HepG2 (cell line): Measurements from ENCODE around the gene BTBD17. TPM values are rescaled to one million over a fixed set of nuclear protein-coding genes. Genes with fewer than 3 reads are reported as not detected.

ENCODE experiments used
- CEBPZ ChIP-seq: IDR thresholded peaks from 2 replicates; pipeline ENCODE4 v1.6.1; 2012; ENCODE audit warnings: low read length, improper control_type of control experiment
- EHMT2 ChIP-seq: fragments of 200-600 bp; sonication (generic); IDR thresholded peaks from 2 replicates; pipeline ENCODE4 v1.7.0; 2017; ENCODE audit warnings: antibody characterized with exemption, low read depth, low read length, borderline replicate concordance
- EP300 ChIP-seq, 3 experiments: sonication (generic) in 1 of 3; formaldehyde crosslinking in 1 of 3; IDR thresholded peaks; 2 replicates each; pipeline versions ENCODE4 v1.5.1 to v1.6.1; 2011 to 2020; ENCODE audit warnings: low read depth in 2 of 3, low read length in 2 of 3, borderline replicate concordance in 1 of 3, improper control_type of control experiment in 1 of 3, mild to moderate bottlenecking in 1 of 3, missing genetic modification reagents in 1 of 3, moderate library complexity in 1 of 3
- ERF ChIP-seq: IDR thresholded peaks from 2 replicates; pipeline ENCODE4 v1.6.1; 2018; ENCODE audit warnings: missing biosample characterization, missing genetic modification reagents
- GPN1 ChIP-seq: sonication (generic); formaldehyde crosslinking; IDR thresholded peaks from 2 replicates; pipeline ENCODE4 v1.5.1; 2020; ENCODE audit warnings: missing genetic modification reagents, borderline replicate concordance
- HCFC1 ChIP-seq: fragments of 150-350 bp; IDR thresholded peaks from 2 replicates; pipeline ENCODE4 v1.6.1; 2014; ENCODE audit warnings: low read depth, low read length
- KDM3A ChIP-seq: IDR thresholded peaks from 2 replicates; pipeline ENCODE4 v1.6.1; 2018; ENCODE audit warnings: low read depth, missing compliant biosample characterization
- KLF6 ChIP-seq: IDR thresholded peaks from 2 replicates; pipeline ENCODE4 v1.8.0; 2016; ENCODE audit warnings: missing biosample characterization, missing genetic modification reagents
- LBX2 ChIP-seq: sonication (generic); formaldehyde crosslinking; IDR thresholded peaks from 2 replicates; pipeline ENCODE4 v1.5.0; 2020; ENCODE audit warnings: missing genetic modification reagents, mild to moderate bottlenecking, borderline replicate concordance
- MAF1 ChIP-seq: sonication (generic); formaldehyde crosslinking; IDR thresholded peaks from 2 replicates; pipeline ENCODE4 v1.5.0; 2020; ENCODE audit warnings: missing genetic modification reagents, borderline replicate concordance
- MTF1 ChIP-seq: sonication (generic); formaldehyde crosslinking; IDR thresholded peaks from 2 replicates; pipeline ENCODE4 v1.5.0; 2020; ENCODE audit warnings: missing genetic modification reagents
- ONECUT2 ChIP-seq: sonication (generic); formaldehyde crosslinking; IDR thresholded peaks from 2 replicates; pipeline ENCODE4 v1.4.0; 2020; ENCODE audit warnings: missing genetic modification reagents
- REPIN1 ChIP-seq: sonication (generic); formaldehyde crosslinking; IDR thresholded peaks from 2 replicates; pipeline ENCODE4 v1.8.0; 2022; ENCODE audit warnings: missing genetic modification reagents, low read depth, mild to moderate bottlenecking, borderline replicate concordance
- SNAPC2 ChIP-seq: sonication (generic); formaldehyde crosslinking; IDR thresholded peaks from 2 replicates; pipeline ENCODE4 v1.8.1; 2022; ENCODE audit warnings: mild to moderate bottlenecking, missing genetic modification reagents
- TEAD3 ChIP-seq: optimal IDR thresholded peaks from 2 replicates; pipeline ENCODE3; 2016; ENCODE audit warnings: borderline replicate concordance
- WIZ ChIP-seq: sonication (generic); formaldehyde crosslinking; IDR thresholded peaks from 2 replicates; pipeline ENCODE4 v1.5.1; 2020; ENCODE audit warnings: mild to moderate bottlenecking, missing genetic modification reagents
- YY1 ChIP-seq: IDR thresholded peaks from 2 replicates; pipeline ENCODE4 v1.6.1; 2011; ENCODE audit warnings: low read length, low read depth, moderate library complexity, mild to moderate bottlenecking; ENCODE audit not compliant: insufficient read depth, insufficient replicate concordance
- ZBTB20 ChIP-seq: sonication (generic); formaldehyde crosslinking; IDR thresholded peaks from 2 replicates; pipeline ENCODE4 v1.8.1; 2023; ENCODE audit warnings: missing genetic modification reagents, low read depth, mild to moderate bottlenecking, borderline replicate concordance
- ZNF121 ChIP-seq: sonication (generic); formaldehyde crosslinking; IDR thresholded peaks from 2 replicates; pipeline ENCODE4 v1.5.0; 2020; ENCODE audit warnings: mild to moderate bottlenecking, missing genetic modification reagents
- ZNF530 ChIP-seq: sonication (generic); formaldehyde crosslinking; IDR thresholded peaks from 2 replicates; pipeline ENCODE4 v1.5.0; 2020; ENCODE audit warnings: low read depth, mild to moderate bottlenecking, missing genetic modification reagents
- ZNF564 ChIP-seq: sonication (generic); formaldehyde crosslinking; IDR thresholded peaks from 2 replicates; pipeline ENCODE4 v1.8.1; 2023; ENCODE audit warnings: mild to moderate bottlenecking, missing genetic modification reagents
- ZNF788 ChIP-seq: sonication (generic); formaldehyde crosslinking; IDR thresholded peaks from 2 replicates; pipeline ENCODE4 v1.5.0; 2020; ENCODE audit warnings: mild to moderate bottlenecking, missing genetic modification reagents, borderline replicate concordance
- ZNF841 ChIP-seq: sonication (generic); formaldehyde crosslinking; IDR thresholded peaks from 2 replicates; pipeline ENCODE4 v1.8.1; 2023; ENCODE audit warnings: missing genetic modification reagents, borderline replicate concordance
- ZSCAN25 ChIP-seq: sonication (generic); formaldehyde crosslinking; IDR thresholded peaks from 2 replicates; pipeline ENCODE4 v1.8.0; 2022; ENCODE audit warnings: mild to moderate bottlenecking, missing genetic modification reagents
- ZSCAN5A ChIP-seq: sonication (generic); formaldehyde crosslinking; IDR thresholded peaks from 2 replicates; pipeline ENCODE4 v1.8.0; 2022; ENCODE audit warnings: mild to moderate bottlenecking, missing genetic modification reagents, borderline replicate concordance
- polyA plus RNA-seq, 8 experiments: library from polyadenylated mRNA; depleted of rRNA in 3 of 8; stranded (reverse) in 7 of 8; unstranded in 1 of 8; fragments of >200 nt; fragmentation: Illumina TruSeq in 4 of 8; extraction: Trizol in 4 of 8; gene quantifications; 2 replicates each; pipeline versions ENCODE4 v1.2.1 to v1.2.3, GENCODE V29; 2011 to 2016; ENCODE audit warnings: low read depth in 4 of 8, missing spikeins in 1 of 8, mixed read lengths in 1 of 8; ENCODE audit not compliant: insufficient read depth in 1 of 8
- total RNA-seq, 5 experiments: library from RNA; depleted of rRNA; stranded (reverse); fragments of >200 nt; fragmentation: Illumina TruSeq; extraction: Trizol; gene quantifications; 2 replicates each; pipeline ENCODE4 v1.2.3, GENCODE V29; 2016; ENCODE audit warnings: low read depth in 1 of 5

Gene BTBD17
- total and polyA plus RNA-seq, 2 of the 13 experiments (the other 11 are each of a cell fraction or from before 2014, with no cell fraction given), result not detected

GRCh38 chr17:74373838-74374606, 12.4 kb upstream of the BTBD17 start (continued):
- no peak for TF ChIP-seq ZNF564 (CRISPR knock-in tag)
- TF ChIP-seq WIZ (CRISPR knock-in tag), result no peak
- TF ChIP-seq ERF, result peak; percentile 94
- TF ChIP-seq TEAD3, result peak; percentile 58
- TF ChIP-seq YY1, result no peak
- TF ChIP-seq MTF1 (CRISPR knock-in tag), result no peak
- TF ChIP-seq LBX2 (CRISPR knock-in tag), result no peak
- TF ChIP-seq ZNF530 (CRISPR knock-in tag), result no peak
- TF ChIP-seq CEBPZ, result no peak
- peak; percentile 84; the same call in 1 of the 2 replicates for TF ChIP-seq ZNF788 (CRISPR knock-in tag)
- no peak for TF ChIP-seq ZNF841 (CRISPR knock-in tag)
- TF ChIP-seq EHMT2, result no peak
- TF ChIP-seq KLF6 (CRISPR knock-in tag), result no peak
- no peak for TF ChIP-seq GPN1 (CRISPR knock-in tag)
- 0 out of 2 replicates have a peak, but pooled peaks have one; percentile 15 for TF ChIP-seq ZSCAN5A (CRISPR knock-in tag)
- TF ChIP-seq ZNF121, result no peak
- no peak; the same call in 1 of the 2 replicates for TF ChIP-seq SNAPC2
- peak; percentile 52; the same call in 1 of the 2 replicates for TF ChIP-seq ZSCAN25 (CRISPR knock-in tag)
- TF ChIP-seq EP300 (IDR thresholded peaks at IDR 0.05; ENCODE audit: low read depth in 2 of 2, low read length in 2 of 2), result peak; percentile 66 to 69
- TF ChIP-seq EP300 (CRISPR knock-in tag; IDR thresholded peaks at IDR 0.05; ENCODE audit: borderline replicate concordance), result peak; percentile 55; the same call in 1 of the 2 replicates
- no peak for TF ChIP-seq MAF1
- no peak for TF ChIP-seq ZBTB20 (CRISPR knock-in tag)
- peak; percentile 86 for TF ChIP-seq ONECUT2 (CRISPR knock-in tag)
- peak; percentile 88 for TF ChIP-seq REPIN1 (CRISPR knock-in tag)
- TF ChIP-seq KDM3A (CRISPR knock-in tag), result no peak
- TF ChIP-seq HCFC1, result no peak
